ENCODE results near the gene ACIN1.

Gene ACIN1

GRCh38 chr14:23009483-23009938 is 85.4 kb downstream of the ACIN1 start:
- Histone ChIP-seq H3K36me3 (ENCODE audit: low read length) (no peaks in the 10 kb centered on the region), H3K9ac (ENCODE audit: low read length) (peak overlapping the region; percentile 56), H3K27me3 (ENCODE audit: low read length) (no peaks in the 10 kb centered on the region), H3K79me2 (ENCODE audit: insufficient read depth, low read length) (no peaks in the 10 kb centered on the region), H3K9me3 (ENCODE audit: insufficient read depth, low read length) (no peaks in the 10 kb centered on the region), H3K27ac (ENCODE audit: low read depth, low read length) (peak overlapping the region; percentile 81), H3K9me2 (replicated peaks; ENCODE audit: insufficient read depth, low read length) (no peaks in the 10 kb centered on the region), H3K4me3 (ENCODE audit: insufficient read depth, low read length, poor library complexity, severe bottlenecking) (peak overlapping the region; percentile 55), H3K4me2 (ENCODE audit: low read depth, low read length, poor library complexity, severe bottlenecking) (peak overlapping the region; percentile 94), H2AFZ (ENCODE audit: low read depth, low read length, severe bottlenecking) (peak overlapping the region; percentile 98), H3F3A (ENCODE audit: insufficient read depth) (peaks cover 43% of the 10 kb centered on the region), H4K20me1 (ENCODE audit: low read depth, low read length) (no peaks in the 10 kb centered on the region)
- TF ChIP-seq, protein P1, sequence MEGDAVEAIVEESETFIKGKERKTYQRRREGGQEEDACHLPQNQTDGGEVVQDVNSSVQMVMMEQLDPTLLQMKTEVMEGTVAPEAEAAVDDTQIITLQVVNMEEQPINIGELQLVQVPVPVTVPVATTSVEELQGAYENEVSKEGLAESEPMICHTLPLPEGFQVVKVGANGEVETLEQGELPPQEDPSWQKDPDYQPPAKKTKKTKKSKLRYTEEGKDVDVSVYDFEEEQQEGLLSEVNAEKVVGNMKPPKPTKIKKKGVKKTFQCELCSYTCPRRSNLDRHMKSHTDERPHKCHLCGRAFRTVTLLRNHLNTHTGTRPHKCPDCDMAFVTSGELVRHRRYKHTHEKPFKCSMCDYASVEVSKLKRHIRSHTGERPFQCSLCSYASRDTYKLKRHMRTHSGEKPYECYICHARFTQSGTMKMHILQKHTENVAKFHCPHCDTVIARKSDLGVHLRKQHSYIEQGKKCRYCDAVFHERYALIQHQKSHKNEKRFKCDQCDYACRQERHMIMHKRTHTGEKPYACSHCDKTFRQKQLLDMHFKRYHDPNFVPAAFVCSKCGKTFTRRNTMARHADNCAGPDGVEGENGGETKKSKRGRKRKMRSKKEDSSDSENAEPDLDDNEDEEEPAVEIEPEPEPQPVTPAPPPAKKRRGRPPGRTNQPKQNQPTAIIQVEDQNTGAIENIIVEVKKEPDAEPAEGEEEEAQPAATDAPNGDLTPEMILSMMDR (IDR thresholded peaks at IDR 0.05; ENCODE audit: insufficient read depth, low read length, poor library complexity, severe bottlenecking) = no peak
- TF ChIP-seq EZH2phosphoT487 (conservative IDR thresholded peaks at IDR 0.05; ENCODE audit: low read length) = no peak

DNA sequence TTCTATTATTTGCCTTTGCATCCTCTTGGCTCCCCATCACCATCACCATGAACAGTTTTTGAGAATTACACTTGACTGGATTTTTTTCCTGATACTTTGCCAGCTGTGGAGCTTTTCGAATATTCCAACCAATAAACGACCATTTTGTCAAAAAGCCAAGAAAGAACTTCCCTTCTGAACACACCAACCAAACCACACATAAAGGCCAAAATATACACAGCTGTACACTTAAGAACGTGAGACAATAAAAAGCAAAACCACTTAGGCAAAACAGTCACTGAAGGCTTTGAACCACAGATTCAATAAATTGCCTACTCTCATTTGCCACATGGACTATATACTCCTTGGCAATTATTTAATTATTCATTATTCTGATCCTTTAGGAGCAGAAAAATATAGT is 86.1 kb downstream of the ACIN1 start:
- TF ChIP-seq, protein P1 (IDR thresholded peaks at IDR 0.05; ENCODE audit: insufficient read depth, low read length, poor library complexity, severe bottlenecking) = no peak
- TF ChIP-seq EZH2phosphoT487 (conservative IDR thresholded peaks at IDR 0.05; ENCODE audit: low read length) = no peak
- Histone ChIP-seq H3K36me3 (ENCODE audit: low read length) (no peaks in the 10 kb centered on the region), H4K20me1 (ENCODE audit: low read depth, low read length) (no peaks in the 10 kb centered on the region), H3K9ac (ENCODE audit: low read length) (peak overlapping the region; percentile 56), H3K4me2 (ENCODE audit: low read depth, low read length, poor library complexity, severe bottlenecking) (peak overlapping the region; percentile 94), H3K9me3 (ENCODE audit: insufficient read depth, low read length) (no peaks in the 10 kb centered on the region), H3K27me3 (ENCODE audit: low read length) (no peaks in the 10 kb centered on the region), H3K79me2 (ENCODE audit: insufficient read depth, low read length) (no peaks in the 10 kb centered on the region), H2AFZ (ENCODE audit: low read depth, low read length, severe bottlenecking) (peak overlapping the region; percentile 2), H3F3A (ENCODE audit: insufficient read depth) (peaks cover 43% of the 10 kb centered on the region), H3K27ac (ENCODE audit: low read depth, low read length) (peak overlapping the region; percentile 81), H3K9me2 (replicated peaks; ENCODE audit: insufficient read depth, low read length) (no peaks in the 10 kb centered on the region), H3K4me3 (ENCODE audit: insufficient read depth, low read length, poor library complexity, severe bottlenecking) (peak overlapping the region; percentile 55)
